Renal cortical epithelial cell (primary cell): ENCODE measurements around the gene SLX9. TPM values are rescaled to one million over a fixed set of nuclear protein-coding genes. Genes with fewer than 3 reads are reported as not detected.
"Not testable (repeated sequence)": the region's sequence is repeated elsewhere in the genome, so short reads cannot be mapped to it uniquely, and the experiment has no call there.

Source experiments
- DNase-seq: peaks from one replicate; pipeline ENCODE4 v3.0.0-alpha.2; 2011; ENCODE audit warnings: low read depth
- total RNA-seq: library from RNA; depleted of rRNA; stranded (reverse); fragments of >200 nt; gene quantifications from 2 replicates; pipeline ENCODE4 v1.2.3, GENCODE V29; 2014

The SLX9 gene
- total RNA-seq, 1 donor from 2014 or later: 23.0 TPM

DNA sequence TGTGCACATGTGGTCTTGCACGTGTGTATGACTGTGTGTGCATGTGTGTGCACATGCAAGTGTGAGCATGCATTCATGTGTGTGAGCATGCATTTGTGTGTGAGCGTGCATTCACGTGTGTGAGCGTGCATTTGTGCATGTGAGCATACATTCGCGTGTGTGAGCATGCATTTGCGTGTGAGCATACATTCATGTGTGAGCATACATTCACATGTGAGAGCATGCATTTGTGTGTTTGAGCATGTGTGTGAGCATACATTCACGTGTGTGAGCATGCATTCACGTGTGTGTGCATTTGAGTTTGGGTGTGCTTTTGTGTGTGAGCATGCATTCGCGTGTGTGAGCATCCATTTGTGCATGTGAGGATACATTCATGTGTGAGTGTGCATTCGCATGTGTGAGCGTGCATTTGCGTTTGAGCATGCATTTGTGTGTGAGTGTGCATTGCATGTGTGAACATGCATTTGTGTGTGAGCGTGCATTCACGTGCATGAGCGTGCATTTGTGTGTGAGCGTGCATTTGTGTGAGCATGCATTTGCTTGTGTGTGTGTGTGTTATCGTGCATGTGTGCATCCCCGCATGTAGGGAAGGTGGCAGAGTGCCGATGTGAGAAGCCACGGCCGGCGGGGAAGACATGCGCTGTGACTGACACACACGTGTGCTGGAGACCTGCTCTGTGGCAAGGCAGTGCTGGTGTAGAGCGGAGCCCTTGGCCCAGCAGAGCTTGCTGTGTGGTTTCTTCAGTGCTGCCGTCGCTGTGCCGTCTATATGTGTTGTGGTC lies 37.4 kb upstream of the SLX9 start:
- DNase-seq: no peak

DNA sequence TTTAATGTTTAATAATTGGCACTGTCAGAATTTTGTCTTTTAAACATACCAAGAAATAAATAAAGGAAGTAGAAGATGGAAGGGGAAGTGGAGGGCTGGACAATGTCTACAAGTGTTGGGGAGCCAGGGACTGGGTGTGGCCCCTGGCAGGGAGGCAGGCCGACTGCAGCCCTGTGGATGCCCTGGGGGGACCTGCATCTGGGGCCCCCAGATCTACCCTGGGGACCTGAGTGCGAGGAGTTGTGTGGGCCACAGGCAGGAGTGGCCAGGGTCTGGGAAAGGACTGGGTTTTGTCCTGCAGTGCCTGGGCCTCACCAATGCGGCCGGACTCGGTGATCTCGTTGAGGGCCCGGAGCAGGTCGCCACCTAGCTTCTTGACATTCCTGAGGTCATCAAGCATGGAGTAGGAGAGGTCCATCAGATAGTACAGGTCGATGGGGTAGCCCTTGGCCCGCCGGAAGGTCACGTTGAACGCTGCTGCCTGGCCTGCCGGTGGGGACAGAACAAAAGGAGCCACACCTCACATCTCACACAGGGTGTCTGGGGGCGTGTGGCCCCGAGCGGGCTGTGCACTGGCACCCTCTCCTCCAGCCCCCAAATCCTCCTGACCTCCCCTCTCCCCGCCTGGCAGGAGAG lies 36.7 kb upstream of the SLX9 start:
- DNase-seq: no peak

DNA sequence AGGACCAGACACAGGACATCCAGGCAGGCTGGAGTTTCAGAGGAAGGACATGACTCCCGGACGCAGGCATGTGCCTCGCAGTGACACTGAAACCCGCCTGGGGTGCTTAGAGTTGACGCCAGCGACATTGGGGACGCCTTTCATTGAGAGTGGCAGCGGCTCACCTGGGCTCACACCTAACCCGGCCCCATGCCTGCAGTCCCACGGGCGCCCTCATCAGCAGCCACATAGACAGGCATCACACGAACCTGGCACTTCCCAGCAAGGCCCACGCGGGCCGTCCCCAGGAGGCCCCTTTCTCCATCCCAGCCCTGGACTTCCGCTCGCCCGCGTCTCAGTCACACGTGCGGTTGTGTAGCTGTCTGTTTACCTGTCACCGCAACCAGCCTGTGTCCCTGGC lies 36.1 kb upstream of the SLX9 start:
- no peak for DNase-seq

DNA sequence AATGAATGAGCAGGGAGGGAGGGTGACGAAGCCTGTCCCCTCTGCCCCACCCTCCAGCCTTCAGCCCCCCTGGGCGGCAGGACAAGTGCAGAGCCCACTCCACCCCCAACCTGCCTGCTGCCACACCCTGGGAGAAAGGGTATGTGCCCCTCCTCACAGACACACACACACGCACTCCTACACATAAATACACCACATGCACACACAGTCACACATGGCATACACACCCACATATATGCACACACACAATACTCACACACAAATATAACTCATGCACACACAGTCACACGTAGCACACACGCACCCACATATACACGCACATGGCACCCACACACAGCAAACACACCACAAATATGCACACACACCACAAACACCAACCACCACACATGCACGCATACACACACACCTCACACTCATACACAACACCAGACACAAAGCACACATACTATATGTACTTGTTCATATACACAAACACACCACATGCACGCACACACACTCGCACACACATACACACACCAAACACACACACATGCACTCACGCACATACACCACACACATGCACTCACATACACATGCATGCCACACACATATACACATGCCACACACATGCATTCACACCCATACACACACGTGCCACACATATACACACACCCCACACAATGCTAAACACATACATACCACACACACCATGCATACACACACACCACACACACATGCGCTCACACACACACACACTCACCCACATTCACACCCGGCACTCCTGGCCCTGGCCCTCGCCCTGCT lies 35.5 kb upstream of the SLX9 start:
- DNase-seq: no peak

DNA sequence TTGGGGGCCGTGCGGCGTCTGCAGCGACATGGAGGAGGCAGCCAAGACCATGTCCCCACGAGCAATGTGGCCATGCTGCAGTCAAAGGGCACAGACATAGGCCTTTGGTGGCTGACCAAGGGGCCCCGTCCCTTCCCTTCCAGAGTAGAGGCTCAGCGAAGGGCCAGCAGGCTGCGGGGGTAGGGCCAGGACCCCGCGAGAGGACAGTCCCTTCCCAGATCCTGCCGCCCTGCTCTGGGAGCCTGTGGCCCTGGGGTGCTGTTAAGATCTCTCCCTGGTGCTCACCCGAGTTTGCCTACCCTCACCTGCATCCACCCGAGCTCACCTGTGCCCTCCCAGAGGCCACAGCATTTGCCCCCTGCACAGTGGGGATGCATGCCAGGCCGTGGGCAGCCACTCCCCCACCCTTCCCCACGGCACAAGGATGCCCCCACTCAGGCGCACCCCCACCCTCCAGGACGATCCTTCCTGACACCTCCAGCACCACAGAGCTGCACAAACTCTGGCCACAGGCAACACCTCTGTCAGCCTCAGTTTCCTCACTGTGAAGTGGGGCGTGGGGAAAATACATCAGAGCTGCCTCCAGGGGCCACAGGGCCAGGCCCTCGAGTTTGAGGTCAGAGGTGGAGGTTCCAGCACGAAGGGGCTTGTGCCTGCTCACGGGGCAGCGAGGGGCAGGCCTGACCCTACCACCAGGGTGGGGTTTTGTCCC lies 34.7 kb upstream of the SLX9 start:
- no peak for DNase-seq

DNA sequence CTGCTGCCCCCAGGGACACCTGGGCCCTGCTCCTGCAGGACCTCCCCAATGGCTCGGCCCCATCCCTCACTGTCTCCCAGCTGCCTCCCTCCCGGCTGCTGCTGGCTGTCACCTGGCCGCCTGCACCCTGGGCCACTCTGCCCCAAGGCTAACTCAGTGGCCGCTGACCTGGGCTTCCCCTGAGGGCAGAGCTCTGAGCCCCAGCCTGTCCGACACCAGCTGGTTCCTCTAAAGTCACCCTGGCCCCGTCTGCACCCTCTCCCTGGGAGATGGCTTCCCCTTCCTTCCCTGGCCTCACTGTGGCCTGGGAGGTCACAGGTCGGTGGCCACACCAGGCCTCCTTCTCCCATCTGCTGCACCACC lies 34.1 kb upstream of the SLX9 start:
- DNase-seq: no peak

DNA sequence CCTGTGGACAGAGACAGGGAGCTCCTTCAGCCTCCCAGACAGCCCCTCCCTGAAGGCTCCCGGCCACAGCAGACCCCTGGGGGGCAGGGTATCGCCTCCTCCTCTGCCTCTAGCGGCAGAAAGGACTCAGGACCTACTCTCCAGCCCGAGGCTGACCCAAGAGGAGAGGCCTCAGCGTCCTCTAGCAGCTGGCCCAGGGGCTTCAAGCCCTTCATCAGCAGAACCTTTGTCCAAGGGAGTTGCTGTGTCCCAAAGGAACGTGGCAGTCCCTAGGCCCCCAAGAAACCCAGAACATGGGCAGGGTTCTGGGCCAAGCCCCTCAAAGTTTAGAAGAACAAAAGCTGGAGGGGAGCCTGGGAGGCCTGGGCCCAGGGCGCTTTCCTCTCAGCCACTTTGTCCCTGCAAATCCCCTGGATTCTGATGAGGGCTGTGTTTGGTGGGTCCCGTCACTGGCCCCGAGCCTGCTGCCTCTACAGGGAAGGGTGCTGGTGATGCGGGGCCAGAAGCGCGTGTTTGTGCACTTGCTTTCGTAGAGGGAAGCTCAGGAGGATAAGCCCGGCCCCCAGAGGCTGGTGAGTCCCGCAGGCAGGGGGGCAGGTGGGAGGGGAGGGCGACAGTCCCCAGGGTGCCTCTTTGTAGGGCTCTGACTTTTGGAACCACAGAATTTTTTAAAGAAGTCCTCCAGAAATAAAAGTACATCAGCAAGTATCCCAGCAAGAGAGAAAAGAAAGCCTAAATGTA lies 32.4 kb upstream of the SLX9 start:
- no peak for DNase-seq

DNA sequence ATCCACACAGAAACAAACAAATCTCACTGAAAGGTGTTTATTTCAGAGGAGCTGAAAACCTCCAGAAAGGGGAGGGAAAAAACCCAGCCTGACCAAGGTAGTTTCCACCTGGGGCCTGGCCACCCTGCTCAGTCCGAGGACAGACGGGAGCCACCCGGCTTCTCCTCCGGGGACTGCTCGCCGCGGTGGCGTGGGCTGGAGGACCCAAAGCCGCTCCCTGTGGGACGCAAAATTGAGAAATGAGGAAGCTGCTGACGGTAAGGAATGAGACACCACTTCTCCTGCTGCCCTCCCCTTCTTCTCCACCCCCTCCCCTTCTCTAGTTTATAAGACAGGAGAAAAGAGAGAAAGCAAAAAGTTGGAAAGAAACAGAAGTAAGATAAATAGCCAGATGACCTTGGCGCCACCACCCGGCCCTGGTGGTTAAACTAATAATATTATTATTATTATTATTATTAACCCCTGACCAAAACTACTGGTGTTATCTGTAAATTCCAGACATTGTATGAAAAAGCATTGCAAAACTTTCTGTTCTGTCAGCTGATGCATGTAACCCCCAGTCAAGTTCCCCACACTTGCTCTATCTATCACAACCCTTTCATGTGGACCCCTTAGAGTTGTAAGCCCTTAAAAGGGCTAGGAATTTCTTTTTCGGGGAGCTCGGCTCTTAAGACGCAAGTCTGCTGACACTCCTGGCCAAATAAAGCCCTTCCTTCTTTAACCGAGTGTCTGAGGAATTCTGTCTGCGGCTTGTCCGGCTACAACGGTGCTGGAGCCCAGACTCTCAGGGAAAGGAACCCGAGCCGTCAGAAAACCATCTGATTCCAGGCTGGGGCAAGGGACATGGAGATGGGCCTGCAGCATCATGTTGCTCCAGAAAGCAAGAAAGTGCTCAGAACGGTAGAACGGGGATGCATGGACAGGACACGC lies 31.6 kb upstream of the SLX9 start:
- no peak for DNase-seq

DNA sequence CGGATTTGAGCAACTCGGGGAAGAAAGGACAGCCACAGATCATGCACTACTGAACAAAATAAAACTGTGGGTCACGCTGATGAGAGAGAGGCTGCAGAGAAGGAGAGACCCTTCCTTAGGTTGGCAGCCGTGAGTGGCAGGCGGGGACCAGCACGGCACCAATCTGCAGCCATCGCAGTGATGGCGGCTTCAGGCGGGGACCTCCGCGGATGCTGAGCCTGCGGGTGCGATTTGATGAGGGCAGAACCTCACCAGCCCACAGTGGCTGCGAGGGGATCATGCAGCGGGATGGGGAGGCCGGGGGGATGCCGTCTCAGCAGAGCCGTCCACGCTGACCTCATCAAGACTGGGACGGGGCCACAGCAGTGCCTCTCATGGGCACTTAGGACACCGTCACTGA lies 30.9 kb upstream of the SLX9 start:
- no peak for DNase-seq

DNA sequence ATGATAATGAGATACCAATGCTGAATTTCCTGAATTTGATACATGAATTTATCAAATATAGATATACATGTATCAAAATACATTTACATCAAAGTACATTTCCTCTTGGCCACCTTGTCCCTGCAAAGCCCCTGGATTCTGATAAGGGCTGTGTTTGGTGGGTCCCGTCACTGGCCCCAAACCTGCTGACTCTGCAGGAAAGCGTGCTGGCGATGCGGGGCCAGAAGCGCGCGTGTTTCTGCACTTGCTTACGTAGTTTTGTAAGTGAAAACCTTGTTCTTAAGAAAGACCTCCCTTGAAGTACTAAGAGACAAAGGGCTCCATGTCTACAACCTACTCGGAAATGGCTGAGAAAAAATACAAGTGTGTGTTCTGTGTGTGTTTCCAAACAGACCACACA lies 30.1 kb upstream of the SLX9 start:
- DNase-seq: no peak

DNA sequence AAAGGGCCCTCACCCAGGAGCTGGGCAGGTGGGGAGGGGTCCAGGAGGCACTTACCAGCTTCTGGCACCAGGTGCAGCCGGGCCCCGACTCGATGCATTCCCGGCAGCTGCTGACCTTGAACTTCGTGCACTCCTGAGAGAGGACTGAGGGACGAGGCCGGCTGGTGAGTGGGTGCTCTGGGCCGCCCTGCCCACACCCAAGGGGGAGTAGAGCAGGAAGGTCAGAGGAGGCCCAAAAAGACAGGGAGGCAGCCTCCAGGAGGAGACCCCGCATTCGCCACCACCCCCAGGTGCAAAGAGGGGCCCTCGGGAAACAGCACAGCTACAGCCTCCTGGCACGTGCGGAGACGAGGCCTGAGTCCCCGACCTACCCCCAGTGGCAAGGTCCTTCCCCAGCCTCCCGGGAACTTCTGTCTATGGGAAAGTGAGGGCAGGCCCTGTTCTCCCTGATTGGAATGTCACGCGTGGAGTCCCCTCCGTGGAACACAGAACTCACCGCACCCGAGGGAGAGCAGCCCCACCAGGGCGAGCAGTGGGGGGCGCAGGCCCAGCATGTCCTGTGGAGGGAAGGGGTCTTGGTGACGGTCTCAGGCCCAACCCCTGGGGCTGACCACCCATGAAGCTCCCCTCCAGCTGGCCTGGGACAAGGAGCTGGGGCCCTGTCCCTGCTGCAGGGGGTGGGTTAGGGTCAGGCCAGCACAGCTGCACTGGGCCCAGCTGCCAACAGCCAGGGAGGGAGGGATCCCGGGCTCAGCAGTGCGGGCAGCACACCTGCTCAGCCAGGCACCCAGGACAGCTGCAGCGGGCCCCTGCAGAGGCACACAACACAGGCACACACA lies 29.4 kb upstream of the SLX9 start:
- DNase-seq: no peak

DNA sequence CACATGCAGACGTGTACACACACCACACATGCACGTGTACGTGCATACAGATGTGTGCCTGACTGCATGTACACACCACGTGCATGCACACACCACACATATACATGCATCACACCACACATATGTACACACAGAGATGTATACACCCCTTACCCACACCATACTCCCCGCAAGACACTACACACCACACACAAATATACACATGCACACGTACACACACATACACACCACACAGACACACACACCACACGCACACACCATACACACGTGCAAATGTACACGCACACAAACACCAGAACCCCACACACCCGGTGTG lies 28.8 kb upstream of the SLX9 start:
- no peak for DNase-seq

DNA sequence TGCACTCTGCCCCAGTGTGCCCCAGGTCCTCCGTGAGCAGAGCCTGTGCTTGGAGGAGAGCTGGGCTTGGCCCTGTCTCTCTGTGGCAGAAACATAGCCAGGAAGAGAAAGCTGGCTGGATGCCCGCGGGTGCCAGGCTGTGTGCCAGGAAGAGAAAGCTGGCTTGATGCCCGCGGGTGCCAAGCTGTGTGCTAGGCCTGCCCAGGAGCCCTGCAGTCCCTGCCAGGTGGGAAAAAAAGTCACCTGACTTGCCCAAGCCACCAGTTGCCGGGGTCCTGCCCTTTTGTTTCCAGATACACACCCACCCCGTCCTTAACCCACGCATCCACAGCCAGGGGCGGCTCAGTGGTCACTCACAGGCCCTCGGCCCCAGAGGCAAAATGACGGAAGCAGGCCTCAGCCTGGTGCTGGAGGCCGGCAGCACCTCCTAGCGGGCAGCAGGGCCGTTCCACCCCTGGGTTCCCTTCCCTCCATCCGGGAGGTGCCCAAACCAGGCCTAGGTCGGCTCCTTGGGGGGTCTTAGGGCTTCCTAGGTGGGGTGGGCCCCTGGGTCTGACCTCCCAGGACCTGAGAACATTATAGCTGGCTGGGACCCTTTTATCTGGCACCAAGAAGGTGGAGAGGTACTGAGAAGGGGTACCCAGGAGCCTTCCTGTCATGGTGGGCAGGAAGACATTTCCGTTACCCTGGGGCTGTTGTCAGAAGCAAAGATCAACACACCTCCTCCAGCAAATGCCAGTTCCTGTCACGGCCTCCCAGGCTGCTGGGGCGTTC lies 28.3 kb upstream of the SLX9 start:
- peak; percentile 85 for DNase-seq

DNA sequence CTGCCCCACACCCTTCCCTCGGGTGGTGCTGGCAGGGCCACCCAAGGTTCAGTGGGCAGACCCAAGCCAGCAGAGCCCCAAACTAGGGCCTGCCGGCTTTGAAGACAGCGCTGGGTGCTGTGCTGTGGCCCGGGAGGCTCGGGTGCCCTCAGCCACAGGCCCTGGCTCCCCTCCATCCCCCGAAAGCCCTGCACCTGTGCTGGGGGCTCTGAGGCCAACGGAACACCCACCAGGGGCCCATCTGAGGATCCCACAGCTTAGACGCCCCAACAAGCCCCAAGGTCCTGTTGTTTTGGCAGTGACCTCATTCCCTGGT lies 27.7 kb upstream of the SLX9 start:
- no peak for DNase-seq

DNA sequence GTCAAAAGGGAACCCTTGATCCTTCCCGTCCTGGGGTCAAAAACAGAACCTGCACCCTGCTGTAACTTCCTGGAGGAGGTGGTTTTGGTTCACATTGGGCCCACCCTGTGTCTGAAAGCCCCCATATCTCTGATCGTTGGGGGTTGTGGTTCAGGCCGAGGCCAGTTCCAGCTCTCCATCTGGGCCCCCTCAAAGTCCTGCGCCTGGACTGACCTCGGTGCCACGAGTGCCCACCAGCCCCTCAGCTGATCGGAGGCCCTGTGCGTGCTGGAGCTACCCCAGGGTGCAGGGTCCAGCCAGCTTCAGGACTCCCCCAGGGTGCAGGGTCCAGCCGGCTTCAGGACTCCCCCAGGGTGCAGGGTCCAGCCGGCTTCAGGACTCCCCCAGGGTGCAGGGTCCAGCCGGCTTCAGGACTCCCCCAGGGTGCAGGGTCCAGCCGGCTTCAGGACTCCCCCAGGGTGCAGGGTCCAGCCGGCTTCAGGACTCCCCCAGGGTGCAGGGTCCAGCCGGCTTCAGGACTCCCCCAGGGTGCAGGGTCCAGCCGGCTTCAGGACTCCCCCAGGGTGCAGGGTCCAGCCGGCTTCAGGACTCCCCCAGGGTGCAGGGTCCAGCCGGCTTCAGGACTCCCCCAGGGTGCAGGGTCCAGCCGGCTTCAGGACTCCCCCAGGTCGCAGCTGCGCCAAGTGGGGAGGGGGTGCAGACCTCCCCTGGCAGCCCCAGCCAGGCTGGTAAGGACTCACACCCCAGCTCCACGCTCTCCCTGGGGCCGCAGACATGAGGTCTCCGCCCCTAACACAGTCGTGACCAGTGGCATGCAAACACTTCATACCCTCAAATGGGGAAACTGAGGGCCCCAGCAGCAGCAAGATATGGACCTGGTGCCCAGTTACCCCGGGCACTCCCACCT lies 27.1 kb upstream of the SLX9 start:
- DNase-seq: not testable (repeated sequence)

DNA sequence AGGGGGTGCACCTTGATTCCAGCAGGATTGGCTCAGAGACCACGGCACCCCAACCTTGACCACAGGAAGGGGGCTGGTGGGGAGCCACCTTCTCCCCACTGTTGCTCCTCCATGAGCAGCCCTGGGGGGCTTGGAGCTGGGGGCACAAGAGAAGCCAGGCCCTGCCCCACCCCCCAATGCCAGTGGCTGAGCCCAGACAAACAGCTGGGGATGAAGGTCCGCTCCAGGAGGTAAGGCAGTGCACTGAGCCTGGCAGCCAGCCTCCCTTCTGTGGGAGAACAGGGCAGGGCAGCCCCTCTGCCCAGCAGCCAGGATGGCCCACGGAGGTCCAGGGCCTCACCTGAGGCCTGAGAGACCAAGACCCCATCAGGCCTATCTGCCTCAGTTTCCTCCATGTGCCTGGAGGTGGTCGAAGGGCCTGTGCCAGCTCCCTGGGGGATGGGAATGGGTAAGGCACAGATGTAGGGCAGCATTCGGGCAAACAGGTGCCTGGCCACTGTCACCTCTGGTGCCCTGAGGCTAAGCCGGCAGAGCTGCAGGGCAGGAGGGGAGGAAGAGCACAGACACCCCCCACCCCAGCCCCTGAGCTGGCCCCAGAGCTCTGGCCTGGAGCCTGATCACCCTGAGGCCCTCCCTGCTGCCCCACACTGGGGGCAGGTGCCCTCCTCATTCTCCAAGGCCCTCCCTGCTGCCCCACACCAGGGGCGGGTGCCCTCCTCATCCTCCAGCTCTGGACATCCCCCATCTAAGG lies 26.2 kb upstream of the SLX9 start:
- DNase-seq: no peak

DNA sequence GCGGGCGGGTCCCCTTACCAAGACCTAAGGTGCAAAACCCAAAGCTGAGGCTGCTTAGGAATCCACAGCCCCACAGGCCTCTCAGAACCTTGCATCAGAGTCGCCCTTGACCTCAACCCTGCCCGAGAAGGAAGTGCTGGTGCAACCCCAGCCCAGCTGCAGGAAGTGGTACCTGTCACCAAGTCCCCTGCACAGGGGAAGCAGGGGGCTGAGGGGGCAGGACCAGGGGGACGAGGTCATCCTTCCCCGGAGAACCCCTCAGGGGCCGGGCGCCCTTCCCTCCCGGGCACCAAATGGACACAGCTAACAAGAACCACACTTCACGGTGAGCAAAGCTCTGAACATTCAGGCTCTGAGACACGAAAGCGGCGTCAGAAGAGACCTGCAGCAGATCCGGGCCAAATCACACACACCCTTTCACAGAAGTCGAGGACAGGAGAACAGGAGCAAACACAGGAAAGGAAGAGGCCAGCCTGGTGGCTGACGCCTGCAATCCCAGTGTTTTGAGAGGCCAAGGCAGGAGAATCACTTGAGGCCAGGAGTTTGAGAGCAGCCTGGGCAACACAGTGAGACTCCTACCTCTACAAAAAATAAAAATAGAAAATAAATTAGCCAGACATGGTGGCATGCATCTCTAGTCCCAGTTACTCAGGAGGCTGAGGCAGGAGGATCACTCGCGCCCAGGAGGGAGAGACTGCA lies 25.5 kb upstream of the SLX9 start:
- no peak for DNase-seq
